ENCODE measurements around the gene AFAP1.

Gene AFAP1

DNA sequence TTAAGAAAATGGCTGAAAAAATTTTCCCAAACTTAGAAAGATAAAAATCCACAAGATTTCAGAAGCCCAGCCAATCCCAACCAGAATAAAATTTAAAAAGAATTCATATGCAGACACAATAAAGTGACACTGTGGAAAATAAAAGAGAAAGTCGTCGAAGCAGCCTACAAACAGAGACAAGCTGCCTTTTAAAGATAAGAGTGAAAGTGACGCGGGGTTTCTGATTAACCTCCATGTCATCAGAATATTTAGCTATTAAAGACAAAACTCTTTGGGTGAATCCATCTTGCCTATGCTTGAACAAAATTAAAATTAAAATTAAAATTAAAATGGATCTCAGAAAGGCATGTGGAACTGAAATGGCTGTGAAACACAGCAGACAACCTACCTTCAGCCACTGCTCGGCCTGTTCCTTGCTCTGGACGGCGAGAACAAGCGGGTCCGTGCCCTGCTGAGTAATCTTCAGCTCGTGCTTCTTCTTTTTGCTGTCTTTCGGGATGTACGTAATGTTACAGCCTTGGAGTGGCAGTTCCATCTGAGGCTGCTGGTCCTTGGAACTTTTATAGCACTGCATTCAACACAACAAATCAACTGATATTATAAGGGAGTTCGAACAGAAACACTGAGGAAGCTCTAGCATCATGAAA is 101.4 kb downstream of the AFAP1 start:
- no peak overlapping the region for H3K4me3 ChIP-seq (ENCODE audit: insufficient read length, low read depth)
- no peak overlapping the region for H3K9ac ChIP-seq (ENCODE audit: insufficient read length, low read depth)
- peaks cover 1% of the 10 kb centered on the region; the same call in 1 of the 2 replicates for H3K9me3 ChIP-seq (ENCODE audit: insufficient read depth, low read length)
- peaks cover 66% of the 10 kb centered on the region for H3K36me3 ChIP-seq (ENCODE audit: insufficient read depth, insufficient read length, low read length)
- TF ChIP-seq YY1 (IDR thresholded peaks at IDR 0.05; ENCODE audit: insufficient read depth, insufficient read length) (no peak), ZNF274 (IDR thresholded peaks at IDR 0.05; ENCODE audit: low read depth, low read length) (no peak), SUZ12 (IDR thresholded peaks at IDR 0.05; ENCODE audit: extremely low read depth, insufficient read depth, insufficient read length) (no peak)
- no peaks in the 10 kb centered on the region for H3K27me3 ChIP-seq (ENCODE audit: insufficient read depth, insufficient read length)
- peaks cover 3% of the 10 kb centered on the region for H3K4me1 ChIP-seq (ENCODE audit: insufficient read depth, insufficient read length)
- DNase-seq (ENCODE audit: low read depth, low spot score), result no peak

DNA sequence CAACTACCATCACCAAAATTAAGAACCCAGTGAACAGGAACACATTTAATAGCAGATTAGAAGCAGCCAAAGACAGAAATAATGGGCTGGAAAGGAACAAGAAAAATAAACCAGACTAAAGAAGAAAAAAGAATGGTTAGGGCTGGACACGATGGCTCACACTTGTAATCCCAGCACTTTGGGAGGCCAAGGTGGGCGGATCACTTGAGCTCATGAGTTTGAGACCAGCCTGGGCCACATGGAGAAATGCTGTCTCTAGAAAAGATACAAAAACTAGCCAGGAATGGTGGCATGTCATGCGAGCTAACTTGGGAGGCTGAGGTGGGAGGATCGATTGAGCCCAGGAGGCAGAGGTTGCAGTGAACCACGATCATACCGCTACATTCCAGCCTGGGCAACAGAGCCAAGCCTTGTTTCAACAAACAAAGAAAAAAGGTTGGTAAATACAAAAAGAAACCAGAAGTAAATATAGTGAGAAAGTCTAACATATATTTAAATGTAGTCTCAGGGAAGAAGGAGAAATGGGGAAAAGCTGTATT is 102.0 kb downstream of the AFAP1 start:
- H3K4me1 ChIP-seq (ENCODE audit: insufficient read depth, insufficient read length), result peaks cover 3% of the 10 kb centered on the region
- no peak overlapping the region for H3K9ac ChIP-seq (ENCODE audit: insufficient read length, low read depth)
- peaks cover 62% of the 10 kb centered on the region for H3K36me3 ChIP-seq (ENCODE audit: insufficient read depth, insufficient read length, low read length)
- DNase-seq (ENCODE audit: low read depth, low spot score), result no peak
- H3K4me3 ChIP-seq (ENCODE audit: insufficient read length, low read depth), result no peak overlapping the region
- no peaks in the 10 kb centered on the region for H3K27me3 ChIP-seq (ENCODE audit: insufficient read depth, insufficient read length)
- H3K9me3 ChIP-seq (ENCODE audit: insufficient read depth, low read length), result peaks cover 4% of the 10 kb centered on the region; the same call in 1 of the 2 replicates
- TF ChIP-seq SUZ12 (IDR thresholded peaks at IDR 0.05; ENCODE audit: extremely low read depth, insufficient read depth, insufficient read length) (no peak), YY1 (IDR thresholded peaks at IDR 0.05; ENCODE audit: insufficient read depth, insufficient read length) (no peak), ZNF274 (IDR thresholded peaks at IDR 0.05; ENCODE audit: low read depth, low read length) (no peak)

DNA sequence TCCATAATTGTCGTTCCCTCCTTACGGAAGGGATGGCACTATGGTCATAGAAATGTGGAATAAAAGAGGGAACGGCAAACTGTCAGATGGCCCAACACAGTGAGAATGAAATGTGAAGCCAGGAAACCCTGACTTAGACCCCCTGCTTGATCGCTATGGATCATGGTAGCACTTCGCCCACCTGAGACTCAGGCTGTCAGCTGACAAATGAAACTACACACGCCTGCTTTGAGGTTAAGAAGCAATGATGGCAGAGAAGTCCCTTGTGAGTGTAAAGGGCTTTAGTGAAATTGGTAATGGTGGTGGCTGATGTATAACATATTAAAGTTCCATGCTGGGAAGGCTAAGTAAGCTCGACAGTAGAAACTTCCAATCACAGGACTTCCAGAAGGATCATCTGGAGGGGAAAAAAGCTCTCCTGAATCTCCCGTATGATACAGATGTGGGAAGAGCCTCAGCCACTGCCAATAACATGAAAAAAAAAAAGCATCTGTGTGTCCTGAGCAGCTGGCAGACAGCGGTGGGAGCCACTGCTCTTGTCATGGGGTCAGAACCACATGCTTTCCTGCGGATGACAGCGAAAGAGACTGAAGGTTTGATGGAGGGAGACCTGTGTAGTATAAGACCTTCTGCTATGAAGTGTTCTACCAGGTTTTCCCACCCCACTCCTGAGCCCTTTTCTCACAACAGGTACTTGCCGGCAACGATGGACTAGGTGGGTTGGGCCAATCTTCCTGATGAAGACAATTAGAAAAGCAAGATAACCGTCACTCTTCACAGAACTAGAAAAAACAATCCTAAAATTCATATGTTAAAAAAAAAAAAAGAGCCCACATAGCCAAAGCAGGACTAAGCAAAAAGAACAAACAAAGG is 107.6 kb downstream of the AFAP1 start:
- TF ChIP-seq SUZ12 (IDR thresholded peaks at IDR 0.05; ENCODE audit: extremely low read depth, insufficient read depth, insufficient read length), result no peak
- no peak for TF ChIP-seq YY1 (IDR thresholded peaks at IDR 0.05; ENCODE audit: insufficient read depth, insufficient read length)
- TF ChIP-seq ZNF274 (IDR thresholded peaks at IDR 0.05; ENCODE audit: low read depth, low read length), result no peak
- Histone ChIP-seq H3K4me3 (ENCODE audit: insufficient read length, low read depth) (no peak overlapping the region), H3K36me3 (ENCODE audit: insufficient read depth, insufficient read length, low read length) (peaks cover 60% of the 10 kb centered on the region), H3K27me3 (ENCODE audit: insufficient read depth, insufficient read length) (no peaks in the 10 kb centered on the region), H3K4me1 (ENCODE audit: insufficient read depth, insufficient read length) (peaks cover 3% of the 10 kb centered on the region), H3K9ac (ENCODE audit: insufficient read length, low read depth) (no peak overlapping the region), H3K9me3 (ENCODE audit: insufficient read depth, low read length) (peaks cover 40% of the 10 kb centered on the region)
- DNase-seq (ENCODE audit: low read depth, low spot score), result no peak

DNA sequence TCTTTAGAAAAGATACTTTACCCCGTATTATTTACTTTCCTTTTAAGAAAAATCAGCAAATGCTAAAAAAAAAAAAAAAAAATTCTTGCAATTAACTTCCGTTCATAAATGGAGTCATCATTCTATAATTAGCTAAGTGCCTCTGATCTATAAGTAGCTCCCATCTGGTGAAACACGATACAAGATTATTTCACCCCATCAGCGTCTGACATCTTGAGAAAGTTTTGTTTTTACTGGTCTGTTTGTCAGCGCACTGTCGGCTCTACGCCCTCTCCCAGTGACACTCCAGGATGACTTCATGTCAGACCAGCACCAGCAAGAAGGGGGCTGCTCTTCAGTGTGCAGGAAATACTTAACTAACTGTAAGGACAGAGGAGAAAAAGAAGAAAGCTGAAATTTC is 108.3 kb downstream of the AFAP1 start:
- Histone ChIP-seq H3K9ac (ENCODE audit: insufficient read length, low read depth) (no peak overlapping the region), H3K27me3 (ENCODE audit: insufficient read depth, insufficient read length) (no peaks in the 10 kb centered on the region), H3K4me1 (ENCODE audit: insufficient read depth, insufficient read length) (peaks cover 5% of the 10 kb centered on the region), H3K36me3 (ENCODE audit: insufficient read depth, insufficient read length, low read length) (peaks cover 58% of the 10 kb centered on the region), H3K9me3 (ENCODE audit: insufficient read depth, low read length) (peaks cover 47% of the 10 kb centered on the region), H3K4me3 (ENCODE audit: insufficient read length, low read depth) (no peak overlapping the region)
- no peak for DNase-seq (ENCODE audit: low read depth, low spot score)
- TF ChIP-seq SUZ12 (IDR thresholded peaks at IDR 0.05; ENCODE audit: extremely low read depth, insufficient read depth, insufficient read length) (no peak), YY1 (IDR thresholded peaks at IDR 0.05; ENCODE audit: insufficient read depth, insufficient read length) (no peak), ZNF274 (IDR thresholded peaks at IDR 0.05; ENCODE audit: low read depth, low read length) (no peak)

DNA sequence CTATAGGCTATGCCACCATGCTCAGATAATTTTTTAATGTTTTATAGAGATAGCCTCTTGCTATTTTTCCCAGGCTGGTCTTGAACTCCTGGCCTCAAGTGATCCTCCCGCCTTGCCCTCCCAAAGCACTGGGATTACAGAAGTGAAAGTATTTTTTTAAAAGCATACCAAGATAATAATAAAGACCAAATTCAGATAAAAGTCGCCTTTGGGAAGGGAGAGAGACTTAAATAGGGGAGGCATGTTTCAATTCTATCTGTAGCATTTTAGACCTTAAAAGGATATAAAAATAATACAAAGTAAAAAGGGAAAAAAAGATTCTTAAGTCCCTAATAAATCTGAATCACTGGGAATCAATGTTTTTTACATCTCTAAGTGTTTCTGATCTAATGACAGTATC is 108.9 kb downstream of the AFAP1 start:
- Histone ChIP-seq H3K9me3 (ENCODE audit: insufficient read depth, low read length) (peaks cover 47% of the 10 kb centered on the region), H3K4me1 (ENCODE audit: insufficient read depth, insufficient read length) (peaks cover 5% of the 10 kb centered on the region), H3K9ac (ENCODE audit: insufficient read length, low read depth) (no peak overlapping the region), H3K4me3 (ENCODE audit: insufficient read length, low read depth) (no peak overlapping the region), H3K27me3 (ENCODE audit: insufficient read depth, insufficient read length) (no peaks in the 10 kb centered on the region), H3K36me3 (ENCODE audit: insufficient read depth, insufficient read length, low read length) (peaks cover 54% of the 10 kb centered on the region)
- TF ChIP-seq SUZ12 (IDR thresholded peaks at IDR 0.05; ENCODE audit: extremely low read depth, insufficient read depth, insufficient read length) (no peak), YY1 (IDR thresholded peaks at IDR 0.05; ENCODE audit: insufficient read depth, insufficient read length) (no peak), ZNF274 (IDR thresholded peaks at IDR 0.05; ENCODE audit: low read depth, low read length) (no peak)
- no peak for DNase-seq (ENCODE audit: low read depth, low spot score)

DNA sequence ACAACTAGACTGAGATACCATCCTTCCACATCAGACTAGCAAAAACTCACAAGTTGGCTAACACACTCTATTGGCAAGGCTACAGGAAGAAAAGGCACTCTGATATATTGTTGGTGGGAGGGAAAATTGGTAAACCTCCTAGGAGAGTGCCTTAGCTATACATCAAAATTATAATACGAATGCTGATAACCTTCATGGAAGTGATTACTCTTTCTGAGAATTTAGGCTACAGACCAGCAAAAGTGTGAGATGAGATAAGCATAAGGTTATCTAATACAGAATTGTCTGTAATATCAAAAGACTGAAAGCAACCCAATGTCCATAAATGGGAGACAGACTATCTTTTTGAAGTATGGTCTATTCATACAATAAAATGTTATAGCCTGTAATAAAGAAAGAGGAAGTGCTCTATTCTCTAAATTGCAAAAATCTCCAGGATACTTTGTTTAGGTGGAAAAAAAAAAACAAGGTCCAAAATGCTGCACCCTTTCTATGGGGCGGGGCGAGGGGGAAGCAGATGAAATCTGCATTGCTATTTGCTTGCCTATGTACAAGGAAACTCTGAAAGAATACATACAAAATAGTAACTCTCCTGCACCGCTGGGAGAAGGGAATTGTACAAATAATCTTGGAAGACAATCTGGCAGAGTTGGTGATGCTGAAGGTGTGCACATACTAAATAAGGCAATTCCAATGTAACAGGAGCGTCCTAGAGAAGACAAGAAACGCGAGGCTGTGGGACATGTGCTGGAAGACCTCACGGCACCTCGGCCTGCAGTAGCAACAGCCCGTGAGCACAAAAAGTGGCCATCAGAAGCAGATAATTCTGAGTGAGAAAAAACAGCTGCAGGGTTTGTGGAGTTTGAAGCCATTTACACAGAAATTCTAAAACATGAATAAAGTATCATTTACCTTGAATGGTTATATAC is 109.7 kb downstream of the AFAP1 start:
- Histone ChIP-seq H3K9me3 (ENCODE audit: insufficient read depth, low read length) (peaks cover 47% of the 10 kb centered on the region), H3K27me3 (ENCODE audit: insufficient read depth, insufficient read length) (no peaks in the 10 kb centered on the region), H3K9ac (ENCODE audit: insufficient read length, low read depth) (no peak overlapping the region), H3K4me3 (ENCODE audit: insufficient read length, low read depth) (no peak overlapping the region), H3K4me1 (ENCODE audit: insufficient read depth, insufficient read length) (peaks cover 5% of the 10 kb centered on the region), H3K36me3 (ENCODE audit: insufficient read depth, insufficient read length, low read length) (peaks cover 52% of the 10 kb centered on the region)
- TF ChIP-seq ZNF274 (IDR thresholded peaks at IDR 0.05; ENCODE audit: low read depth, low read length) (no peak), SUZ12 (IDR thresholded peaks at IDR 0.05; ENCODE audit: extremely low read depth, insufficient read depth, insufficient read length) (no peak), YY1 (IDR thresholded peaks at IDR 0.05; ENCODE audit: insufficient read depth, insufficient read length) (no peak)
- no peak for DNase-seq (ENCODE audit: low read depth, low spot score)
